B cell (primary cell): Measurements from ENCODE around the gene GALNT18.

Experiments used
- CTCF ChIP-seq: fragments of 200-600 bp; IDR thresholded peaks from one replicate; pipeline ENCODE4 v1.8.0; 2022; ENCODE audit warnings: antibody characterized with exemption, mild to moderate bottlenecking
- EZH2 ChIP-seq: IDR thresholded peaks from 2 replicates; pipeline ENCODE4 v1.6.1; 2012; ENCODE audit warnings: borderline replicate concordance, low read depth, mild to moderate bottlenecking, moderate library complexity, low read length; ENCODE audit not compliant: insufficient read depth, poor library complexity, severe bottlenecking

GRCh38 chr11:11510939-11511338 is 110.9 kb downstream of the GALNT18 start:
- no peak for TF ChIP-seq CTCF
- TF ChIP-seq EZH2 = no peak
